Measurements from ENCODE around the gene RNF187. TPM values are rescaled to one million over a fixed set of nuclear protein-coding genes. Genes with fewer than 3 reads are reported as not detected.

RNF187 gene
- total RNA-seq, 4 donors from 2014 or later = 12.9 to 33.7 (median 24.7) TPM

DNA sequence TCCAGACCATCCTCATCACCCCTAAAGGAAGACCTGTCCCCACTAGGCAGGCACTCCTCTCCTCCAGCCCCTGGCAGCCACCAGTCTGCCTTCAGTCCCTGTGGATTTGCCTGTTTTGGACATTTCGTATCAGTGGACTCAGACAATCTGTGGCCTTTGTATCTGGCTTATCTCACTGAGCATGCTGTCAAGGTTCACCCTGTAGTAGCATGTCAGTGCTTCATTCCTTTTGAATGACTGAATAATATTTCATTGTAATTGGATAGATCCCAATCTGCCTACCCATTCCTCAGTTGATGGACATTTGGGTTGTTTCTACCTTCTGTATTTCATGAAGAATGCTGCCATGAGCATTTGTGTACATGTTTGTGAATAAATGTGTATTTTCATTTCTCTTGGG is 32.9 kb upstream of the RNF187 start:
- TF ChIP-seq, protein P1, sequence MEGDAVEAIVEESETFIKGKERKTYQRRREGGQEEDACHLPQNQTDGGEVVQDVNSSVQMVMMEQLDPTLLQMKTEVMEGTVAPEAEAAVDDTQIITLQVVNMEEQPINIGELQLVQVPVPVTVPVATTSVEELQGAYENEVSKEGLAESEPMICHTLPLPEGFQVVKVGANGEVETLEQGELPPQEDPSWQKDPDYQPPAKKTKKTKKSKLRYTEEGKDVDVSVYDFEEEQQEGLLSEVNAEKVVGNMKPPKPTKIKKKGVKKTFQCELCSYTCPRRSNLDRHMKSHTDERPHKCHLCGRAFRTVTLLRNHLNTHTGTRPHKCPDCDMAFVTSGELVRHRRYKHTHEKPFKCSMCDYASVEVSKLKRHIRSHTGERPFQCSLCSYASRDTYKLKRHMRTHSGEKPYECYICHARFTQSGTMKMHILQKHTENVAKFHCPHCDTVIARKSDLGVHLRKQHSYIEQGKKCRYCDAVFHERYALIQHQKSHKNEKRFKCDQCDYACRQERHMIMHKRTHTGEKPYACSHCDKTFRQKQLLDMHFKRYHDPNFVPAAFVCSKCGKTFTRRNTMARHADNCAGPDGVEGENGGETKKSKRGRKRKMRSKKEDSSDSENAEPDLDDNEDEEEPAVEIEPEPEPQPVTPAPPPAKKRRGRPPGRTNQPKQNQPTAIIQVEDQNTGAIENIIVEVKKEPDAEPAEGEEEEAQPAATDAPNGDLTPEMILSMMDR (IDR thresholded peaks at IDR 0.05; ENCODE audit: low read depth) = no peak

DNA sequence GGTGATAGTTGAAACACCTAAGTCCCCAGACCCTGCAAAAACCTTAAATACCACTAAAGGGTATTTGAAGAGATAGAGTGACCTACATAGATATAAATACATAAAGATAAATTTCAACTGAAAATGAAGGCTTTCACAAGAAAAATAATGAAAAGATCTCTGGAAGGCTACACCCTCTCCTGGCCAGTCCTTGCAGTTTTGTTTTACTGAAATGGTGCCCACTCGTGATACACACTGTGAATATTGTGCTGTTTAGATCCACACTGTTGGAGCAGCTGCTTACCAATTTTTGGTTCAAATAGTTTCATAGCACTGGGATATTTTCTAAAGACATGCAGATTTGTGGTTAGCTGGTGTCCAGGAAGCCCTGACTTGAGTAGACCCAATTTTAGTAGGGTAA is 31.5 kb upstream of the RNF187 start:
- TF ChIP-seq, protein P1 (IDR thresholded peaks at IDR 0.05; ENCODE audit: low read depth) = no peak

DNA sequence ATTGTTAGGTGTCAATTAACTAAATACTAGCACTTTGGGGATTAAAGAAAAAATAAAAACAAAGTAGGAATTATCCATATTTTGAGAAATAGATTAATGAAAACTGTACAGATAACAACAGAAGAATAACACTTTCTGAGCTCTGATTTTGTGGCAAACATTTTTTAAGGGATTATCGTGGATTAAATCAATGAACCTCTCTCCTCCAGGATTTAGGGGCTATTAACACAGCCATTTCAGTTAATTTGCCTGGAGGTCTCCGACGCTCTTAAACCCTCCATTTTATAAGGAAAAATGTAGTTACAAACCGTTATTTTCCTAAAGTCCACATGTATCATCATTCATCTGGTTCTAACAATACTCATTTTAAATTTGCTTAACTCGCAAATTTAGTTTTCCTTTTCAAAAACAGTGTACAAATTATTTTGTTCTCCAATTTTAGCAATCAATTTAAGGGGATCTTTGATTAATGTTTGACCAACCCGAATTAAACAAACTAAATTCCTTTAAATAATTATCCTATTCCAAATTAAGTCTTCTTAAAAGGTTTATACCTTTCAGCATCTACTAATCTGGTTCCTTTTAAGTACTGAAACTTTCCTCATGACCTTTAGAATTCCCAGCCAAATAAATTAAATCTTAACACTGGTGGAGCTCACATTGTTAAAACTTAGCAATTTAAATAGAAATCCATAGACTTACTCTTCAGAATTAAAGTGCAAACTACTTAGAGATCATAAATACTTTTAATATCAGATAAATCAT is 30.7 kb upstream of the RNF187 start:
- TF ChIP-seq, protein P1 (IDR thresholded peaks at IDR 0.05; ENCODE audit: low read depth) = no peak

DNA sequence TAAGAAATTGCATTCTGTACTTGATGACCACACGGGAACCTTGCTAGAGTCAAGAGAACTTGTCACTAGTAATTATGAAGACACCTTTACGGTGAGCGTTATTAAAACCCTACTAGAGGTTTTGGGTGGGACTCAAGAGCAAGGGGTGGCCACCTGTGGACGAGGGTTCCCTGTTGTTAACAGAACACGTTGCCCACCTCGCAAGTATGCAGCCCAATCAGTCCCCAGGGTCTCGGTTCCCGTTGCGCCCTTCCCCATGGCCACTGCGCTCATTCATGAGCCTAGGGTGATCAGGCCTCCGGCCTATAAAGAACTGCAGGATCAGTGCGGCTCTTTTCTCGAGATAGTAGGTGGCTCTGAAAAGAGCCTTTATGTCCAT is 30.2 kb upstream of the RNF187 start:
- TF ChIP-seq, protein P1 (IDR thresholded peaks at IDR 0.05; ENCODE audit: low read depth) = no peak

DNA sequence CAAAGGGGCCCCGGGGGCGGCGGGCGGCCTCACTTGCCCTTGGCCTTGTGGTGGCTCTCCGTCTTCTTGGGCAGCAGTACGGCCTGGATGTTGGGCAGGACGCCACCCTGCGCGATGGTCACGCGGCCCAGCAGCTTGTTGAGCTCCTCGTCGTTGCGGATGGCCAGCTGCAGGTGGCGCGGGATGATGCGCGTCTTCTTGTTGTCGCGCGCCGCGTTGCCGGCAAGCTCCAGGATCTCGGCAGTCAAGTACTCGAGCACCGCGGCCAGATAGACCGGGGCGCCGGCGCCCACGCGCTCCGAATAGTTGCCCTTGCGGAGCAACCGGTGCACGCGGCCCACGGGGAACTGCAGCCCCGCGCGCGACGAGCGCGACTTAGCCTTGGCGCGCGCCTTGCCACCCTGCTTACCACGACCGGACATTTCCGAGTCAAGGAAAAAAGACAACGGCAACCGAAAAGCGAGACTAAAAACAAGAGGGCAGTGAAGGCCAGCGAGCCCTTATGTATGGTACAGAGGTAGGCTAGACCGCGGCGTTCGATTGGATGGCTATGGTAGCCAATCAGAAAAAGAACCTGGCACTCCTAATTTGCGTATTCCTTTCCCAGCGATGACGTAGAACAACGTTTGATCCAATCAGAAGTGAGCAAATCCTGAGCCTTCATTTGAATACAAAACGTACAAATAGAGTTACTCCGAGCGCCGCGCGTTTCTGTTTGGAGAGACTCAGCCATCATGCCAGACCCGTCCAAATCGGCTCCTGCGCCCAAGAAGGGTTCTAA is 29.6 kb upstream of the RNF187 start:
- TF ChIP-seq, protein P1 (IDR thresholded peaks at IDR 0.05; ENCODE audit: low read depth) = no peak

DNA sequence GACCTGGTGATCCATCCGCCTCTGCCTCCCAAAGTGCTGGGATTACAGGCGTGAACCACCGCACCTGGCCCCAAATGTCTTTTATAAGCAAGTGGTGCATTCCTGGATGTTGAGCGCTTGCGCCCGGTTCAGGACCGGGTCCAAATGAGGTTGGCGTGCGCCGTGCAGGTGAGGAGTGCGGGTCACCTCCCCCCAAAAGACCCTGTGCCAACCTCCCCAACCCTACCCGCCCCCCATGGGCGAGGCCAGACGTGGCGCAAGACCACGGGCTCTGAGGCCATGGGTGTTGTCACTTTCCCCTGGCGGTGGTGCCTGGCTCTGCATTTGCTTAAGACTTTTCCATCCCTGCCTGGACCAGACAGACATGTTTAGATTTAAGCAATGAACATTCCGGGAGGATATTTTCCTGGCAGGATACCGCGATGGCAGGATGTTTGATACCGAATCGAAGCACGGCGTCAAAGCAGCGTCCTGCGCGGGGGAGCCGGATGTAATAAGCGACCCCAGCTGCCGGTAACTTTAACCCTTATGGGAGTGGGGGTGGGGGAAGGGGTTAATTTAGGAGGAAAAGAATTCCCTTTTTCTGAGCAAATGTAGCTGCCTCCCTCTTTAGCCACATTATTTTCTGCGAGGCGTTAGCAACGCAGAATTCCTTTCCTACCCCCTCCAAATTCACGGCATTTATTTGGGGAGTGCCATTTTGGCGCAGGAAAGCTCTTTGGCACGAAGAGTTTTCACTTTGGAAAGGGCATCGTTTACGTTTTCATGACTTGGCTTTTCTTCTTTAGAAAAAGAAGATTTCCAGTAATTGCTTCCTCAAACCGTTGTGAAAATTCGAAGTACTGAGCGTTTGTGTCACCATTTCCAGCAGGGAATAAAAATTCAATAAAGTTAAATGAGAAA is 27.8 kb upstream of the RNF187 start:
- TF ChIP-seq, protein P1 (IDR thresholded peaks at IDR 0.05; ENCODE audit: low read depth) = no peak
